K562 (cell line): ENCODE measurements around the gene BMP8B. TPM values are rescaled to one million over a fixed set of nuclear protein-coding genes. Genes with fewer than 3 reads are reported as not detected.

ENCODE experiments used
- CTCF ChIP-seq, 3 experiments: IDR thresholded peaks in 2 of 3; conservative IDR thresholded peaks in 1 of 3; 2 replicates each; pipeline ENCODE4 v1.5.1; 2011 to 2012; ENCODE audit warnings: low read length in 3 of 3, mild to moderate bottlenecking in 3 of 3, control low read depth in 2 of 3, improper control_type of control experiment in 1 of 3, inconsistent platforms in 1 of 3, low read depth in 1 of 3, mixed read lengths in 1 of 3, moderate library complexity in 1 of 3; ENCODE audit not compliant: insufficient read depth in 2 of 3
- FOSL1 ChIP-seq: fragments of 200-800 bp; sonication (Bioruptor generic); conservative IDR thresholded peaks from 2 replicates; pipeline ENCODE4 v1.6.1; 2016; ENCODE audit warnings: missing genetic modification characterization, missing compliant biosample characterization
- FOXK1 ChIP-seq: sonication (generic); formaldehyde crosslinking; IDR thresholded peaks from 2 replicates; pipeline ENCODE4 v1.8.0; 2022; ENCODE audit warnings: missing genetic modification reagents, mild to moderate bottlenecking, borderline replicate concordance
- FOXO4 ChIP-seq: fragments of 450-650 bp; formaldehyde crosslinking; IDR thresholded peaks from 2 replicates; pipeline ENCODE4 v1.4.0; 2020; ENCODE audit warnings: mild to moderate bottlenecking, moderate library complexity
- FOXP1 ChIP-seq: sonication (generic); formaldehyde crosslinking; IDR thresholded peaks from 2 replicates; pipeline ENCODE4 v1.8.0; 2022; ENCODE audit warnings: mild to moderate bottlenecking, missing genetic modification reagents
- MAFG ChIP-seq: fragments of 450-650 bp; conservative IDR thresholded peaks from 2 replicates; pipeline ENCODE4 v1.6.1; 2016; ENCODE audit warnings: missing genetic modification characterization, missing compliant biosample characterization
- MLX ChIP-seq, 2 experiments: fragments of 450-650 bp in 1 of 2; sonication (generic) in 1 of 2; formaldehyde crosslinking; conservative IDR thresholded peaks; 2 replicates each; pipeline versions ENCODE4 v1.4.0 to v1.8.1; 2020 to 2022; ENCODE audit warnings: mild to moderate bottlenecking in 1 of 2, missing genetic modification reagents in 1 of 2
- NFIC ChIP-seq: fragments of 450-650 bp; IDR thresholded peaks from 2 replicates; pipeline ENCODE4 v1.6.1; 2017; ENCODE audit warnings: mild to moderate bottlenecking, inconsistent platforms
- NR1H2 ChIP-seq: sonication (generic); formaldehyde crosslinking; IDR thresholded peaks from 2 replicates; pipeline ENCODE4 v1.4.0; 2020; ENCODE audit warnings: mild to moderate bottlenecking, missing genetic modification reagents
- PHB2 ChIP-seq: fragments of 450-650 bp; IDR thresholded peaks from 2 replicates; pipeline ENCODE4 v1.6.1; 2017; ENCODE audit warnings: low read depth
- RBM34 ChIP-seq: fragments of 200-400 bp; formaldehyde crosslinking; IDR thresholded peaks from 2 replicates; pipeline ENCODE4 v1.6.1; 2018; ENCODE audit warnings: low read length, borderline replicate concordance; ENCODE audit not compliant: insufficient read depth
- SAP30 ChIP-seq: fragments of 200-600 bp; sonication (generic); IDR thresholded peaks from 2 replicates; pipeline ENCODE4 v1.6.1; 2012; ENCODE audit warnings: borderline replicate concordance, low read depth, mild to moderate bottlenecking, moderate library complexity, low read length, control low read depth, inconsistent platforms; ENCODE audit not compliant: insufficient read depth, poor library complexity, severe bottlenecking
- SP2 ChIP-seq: IDR thresholded peaks from 2 replicates; pipeline ENCODE4 v1.6.1; 2011; ENCODE audit warnings: mild to moderate bottlenecking, low read depth, low read length, moderate library complexity; ENCODE audit not compliant: poor library complexity, severe bottlenecking; ENCODE audit errors: extremely low read depth
- STAT5A ChIP-seq: IDR thresholded peaks from 2 replicates; pipeline ENCODE4 v1.6.1; 2012; ENCODE audit warnings: low read length, inconsistent platforms, borderline replicate concordance
- TEAD4 ChIP-seq, 2 experiments: sonication (generic) in 1 of 2; formaldehyde crosslinking in 1 of 2; IDR thresholded peaks; 2 replicates each; pipeline versions ENCODE4 v1.6.1 to v1.8.0; 2012 to 2022; ENCODE audit warnings: borderline replicate concordance in 1 of 2, inconsistent platforms in 1 of 2, low read length in 1 of 2, mild to moderate bottlenecking in 1 of 2, missing genetic modification reagents in 1 of 2
- ZFP91 ChIP-seq: sonication (generic); formaldehyde crosslinking; IDR thresholded peaks from 2 replicates; pipeline ENCODE4 v1.8.0; 2022; ENCODE audit warnings: mild to moderate bottlenecking, missing genetic modification reagents
- ZFX ChIP-seq: sonication (generic); formaldehyde crosslinking; IDR thresholded peaks from 2 replicates; pipeline ENCODE4 v1.8.0; 2022; ENCODE audit warnings: mild to moderate bottlenecking, missing genetic modification reagents, moderate library complexity
- ZNF3 ChIP-seq: fragments of 250-450 bp; sonication (Bioruptor Pico); IDR thresholded peaks from 2 replicates; pipeline ENCODE4 v1.5.0; 2021; ENCODE audit warnings: mild to moderate bottlenecking, moderate library complexity
- ZNF431 ChIP-seq: sonication (generic); formaldehyde crosslinking; IDR thresholded peaks from 2 replicates; pipeline ENCODE4 v1.8.0; 2022; ENCODE audit warnings: mild to moderate bottlenecking, missing genetic modification reagents
- polyA plus RNA-seq, 8 experiments: library from polyadenylated mRNA; depleted of rRNA in 4 of 8; stranded (reverse) in 5 of 8; unstranded in 3 of 8; fragments of >200 nt; fragmentation: Nextera tagmentation in 2 of 8; fragmentation: Illumina TruSeq in 1 of 8; extraction: Ambion mirVana in 2 of 8; extraction: Trizol in 1 of 8; gene quantifications; 2 replicates each; pipeline versions ENCODE4 v1.2.1 to v1.2.3, GENCODE V29; 2011 to 2014; ENCODE audit warnings: inconsistent platforms in 1 of 8, missing spikeins in 1 of 8
- total RNA-seq, 7 experiments: library from RNA; depleted of rRNA in 6 of 7; stranded (reverse); fragments of >200 nt in 6 of 7; fragmentation: Illumina TruSeq in 2 of 7; extraction: Trizol in 2 of 7; gene quantifications; 2 replicates each; pipeline versions ENCODE4 v1.2.1 to v1.2.3, GENCODE V29; 2011 to 2021; ENCODE audit warnings: low replicate concordance in 1 of 7

Gene BMP8B
- total and polyA plus RNA-seq, 9 of the 15 experiments (the other 6 are each of a cell fraction or from before 2014, with no cell fraction given), result 0.03 to 0.33 (median 0.14) TPM

- TF ChIP-seq ZFP91 (no peak), TEAD4 (IDR thresholded peaks at IDR 0.05; ENCODE audit: low read length) (peak; percentile 96), TEAD4 (CRISPR knock-in tag; IDR thresholded peaks at IDR 0.05; ENCODE audit: borderline replicate concordance) (no peak), NR1H2 (CRISPR knock-in tag) (peak; percentile 46; the same call in 1 of the 2 replicates), ZNF3 (CRISPR knock-in tag) (no peak), ZNF431 (CRISPR knock-in tag) (0 out of 2 replicates have a peak, but pooled peaks have one; percentile 59), FOXP1 (peak; percentile 50; the same call in 1 of the 2 replicates), STAT5A (peak; percentile 92), FOXK1 (CRISPR knock-in tag) (peak; percentile 67; the same call in 1 of the 2 replicates), RBM34 (no peak), NFIC (peak; percentile 81), FOXO4 (CRISPR knock-in tag) (no peak), MLX (CRISPR knock-in tag; conservative IDR thresholded peaks at IDR 0.05) (no peak), MAFG (tag) (peak; percentile 94), SAP30 (no peak), PHB2 (peak; percentile 73; the same call in 1 of the 2 replicates), SP2 (no peak), FOSL1 (peak; percentile 94), ZFX (CRISPR knock-in tag) (peak; percentile 28; the same call in 1 of the 2 replicates), CTCF (IDR thresholded peaks at IDR 0.05 in 2 of 3, conservative IDR thresholded peaks at IDR 0.05 in 1 of 3; ENCODE audit: insufficient read depth in 2 of 3, low read depth in 1 of 3, low read length in 3 of 3) (peak; percentile 76 to 90 (median 88))
Measured at GRCh38 chr1:39711104-39711965, 77.3 kb downstream of the BMP8B start (continued).
